Heart left ventricle (tissue), 13 donors: ENCODE results near the gene CTSO.

Experiments
- CTCF ChIP-seq, 12 donors: fragments of 200-600 bp; sonication (generic) in 4 of 12; IDR thresholded peaks; one replicate each; pipeline versions ENCODE4 v1.5.0 to v1.8.0; 2018 to 2022; ENCODE audit warnings: antibody characterized with exemption in 12 of 12, mild to moderate bottlenecking in 5 of 12
- POLR2A ChIP-seq, 2 donors: fragments of 450-650 bp; IDR thresholded peaks; one replicate each; pipeline ENCODE4 v1.6.1; 2017; ENCODE audit warnings: antibody characterized with exemption in 2 of 2, mild to moderate bottlenecking in 2 of 2, moderate library complexity in 2 of 2
- donor health status: ischemic (EF 13 %, LVEDD 7.1; RV severe dilation, severe dysfunction).
- donor health status: DM: no; HTN: yes; CAD: no.
- donor health status: DM: no; HTN: no; CAD: no.
- donor health status: ischemic (EF 25% LVEDD 6.9; RV normal size, moderate dysfunction).
- donor health status: ischemic (EF 25% LVEDD 5.7; RV mildly dilated, moderate dysfunction).
- donor health status: ischemic (EF 35%, LVEDD 5.7; RV mildly dilated, moderate dysfunction).
- donor health status: nonischemic (EF 11% LVEDD 7.7; RV severe dilation, severe dysfunction).
- donor health status: DM: yes; HTN: yes; CAD: no.
- donor health status: PGD.
- donor health status: ischemic (EF 29% LVEDD 5.4; RV normal size, mild dysfunction).
- donor health status: nonischemic (EF 23%, LVEDD 6.1; RV moderate dilation, normal function).

- TF ChIP-seq CTCF (IDR thresholded peaks at IDR 0.05): no peak
- TF ChIP-seq POLR2A (IDR thresholded peaks at IDR 0.05): no peak
Measured at GRCh38 chr4:155875878-155876277, 77.8 kb downstream of the CTSO start.
